GM12891 (cell line): Measurements from ENCODE around the gene ZNF644.
"Not testable (repeated sequence)": the region's sequence is repeated elsewhere in the genome, so short reads cannot be mapped to it uniquely, and the experiment has no call there.

Experiments
- DNase-seq: peaks from one replicate; pipeline ENCODE4 v3.0.0; 2011; ENCODE audit warnings: low spot score; ENCODE audit not compliant: insufficient read length
- FAIRE-seq: peaks from 2 replicates; lab custom pipeline; 2011; peaks lifted over from hg19 to GRCh38; lab: Jason Lieb, UNC
- PAX5 ChIP-seq: IDR thresholded peaks from 2 replicates; pipeline ENCODE4 v1.6.1; 2011; ENCODE audit warnings: low read length, moderate library complexity, mild to moderate bottlenecking; ENCODE audit not compliant: insufficient read depth, severe bottlenecking
- POLR2A ChIP-seq: IDR thresholded peaks from 2 replicates; pipeline ENCODE4 v1.6.1; 2011; ENCODE audit warnings: low read depth, low read length, control low read depth
- POLR2AphosphoS5 ChIP-seq: IDR thresholded peaks from 2 replicates; pipeline ENCODE4 v1.6.1; 2011; ENCODE audit warnings: low read depth, low read length, control low read depth
- POU2F2 ChIP-seq: IDR thresholded peaks from 2 replicates; pipeline ENCODE4 v1.6.1; 2011; ENCODE audit warnings: low read depth, mild to moderate bottlenecking, control low read depth, low read length, moderate library complexity
- SPI1 ChIP-seq: IDR thresholded peaks from 2 replicates; pipeline ENCODE4 v1.6.1; 2011; ENCODE audit warnings: low read depth, low read length, control low read depth
- TAF1 ChIP-seq: IDR thresholded peaks from 2 replicates; pipeline ENCODE4 v1.6.1; 2011; ENCODE audit warnings: low read depth, low read length, control low read depth

The ZNF644 gene

GRCh38 chr1:90945287-90945686 is 76.5 kb downstream of the ZNF644 start:
- DNase-seq (no peak), FAIRE-seq (no peak)
- TF ChIP-seq POU2F2, result no peak
- TF ChIP-seq POLR2A, result no peak
- no peak for TF ChIP-seq POLR2AphosphoS5
- TF ChIP-seq SPI1, result no peak
- no peak for TF ChIP-seq TAF1
- no peak for TF ChIP-seq PAX5

- no peak for FAIRE-seq
- DNase-seq, result no peak
Observed at GRCh38 chr1:90943966-90944365, 77.9 kb downstream of the ZNF644 start.

GRCh38 chr1:90940746-90941145 is 81.1 kb downstream of the ZNF644 start:
- FAIRE-seq (no peak), DNase-seq (no peak)
- TF ChIP-seq TAF1, result no peak
- no peak for TF ChIP-seq SPI1
- TF ChIP-seq POU2F2, result no peak

More at GRCh38 chr1:90943966-90944365, 77.9 kb downstream of the ZNF644 start:
- TF ChIP-seq POLR2A (no peak), PAX5 (no peak), SPI1 (no peak), POLR2AphosphoS5 (no peak), POU2F2 (no peak), TAF1 (no peak)

GRCh38 chr1:90936731-90937130 is 85.1 kb downstream of the ZNF644 start:
- DNase-seq, result no peak
- TF ChIP-seq POU2F2, result no peak
- TF ChIP-seq POLR2AphosphoS5, result no peak
- TF ChIP-seq PAX5, result no peak
- no peak for TF ChIP-seq POLR2A
- no peak for TF ChIP-seq SPI1
- TF ChIP-seq TAF1, result no peak
- no peak for FAIRE-seq

- TF ChIP-seq PAX5 (no peak), SPI1 (no peak), POU2F2 (no peak), TAF1 (no peak), POLR2AphosphoS5 (no peak), POLR2A (no peak)
- FAIRE-seq (peak; percentile 13), DNase-seq (no peak)
Observed at GRCh38 chr1:90936061-90936460, 85.8 kb downstream of the ZNF644 start.

- not testable (repeated sequence) for FAIRE-seq, DNase-seq
Observed at GRCh38 chr1:90928231-90928630, 93.6 kb downstream of the ZNF644 start.

GRCh38 chr1:90927674-90928073 is 94.2 kb downstream of the ZNF644 start:
- not testable (repeated sequence) for FAIRE-seq, DNase-seq

GRCh38 chr1:90926971-90927370 is 94.9 kb downstream of the ZNF644 start:
- TF ChIP-seq POLR2AphosphoS5, result no peak
- no peak for TF ChIP-seq POLR2A
- no peak for TF ChIP-seq SPI1
- TF ChIP-seq PAX5, result no peak
- TF ChIP-seq POU2F2, result no peak
- TF ChIP-seq TAF1, result no peak
- no peak for DNase-seq
- FAIRE-seq, result no peak

- TF ChIP-seq POU2F2 (peak; percentile 77), SPI1 (no peak), PAX5 (no peak)
- FAIRE-seq, result peak; percentile 45
- no peak for DNase-seq
Observed at GRCh38 chr1:90925928-90926869, 95.6 kb downstream of the ZNF644 start.

GRCh38 chr1:90924982-90925381 is 96.9 kb downstream of the ZNF644 start:
- FAIRE-seq (no peak), DNase-seq (no peak)
- no peak for TF ChIP-seq TAF1
- no peak for TF ChIP-seq SPI1
- TF ChIP-seq PAX5, result no peak
- no peak for TF ChIP-seq POU2F2
- no peak for TF ChIP-seq POLR2A
- TF ChIP-seq POLR2AphosphoS5, result no peak

- FAIRE-seq (no peak), DNase-seq (no peak)
- no peak for TF ChIP-seq SPI1
- TF ChIP-seq TAF1, result no peak
- no peak for TF ChIP-seq POU2F2
- TF ChIP-seq POLR2AphosphoS5, result no peak
- TF ChIP-seq PAX5, result no peak
- no peak for TF ChIP-seq POLR2A
Observed at GRCh38 chr1:90922996-90923395, 98.8 kb downstream of the ZNF644 start.
